ENCODE data around the gene BICRA.
"Not testable (repeated sequence)": the region's sequence is repeated elsewhere in the genome, so short reads cannot be mapped to it uniquely, and the experiment has no call there.

The BICRA gene

GRCh38 chr19:47663911-47664771 lies 55.2 kb downstream of the BICRA start:
- DNase-seq = no peak

GRCh38 chr19:47668556-47668955 lies 59.6 kb downstream of the BICRA start:
- not testable (repeated sequence) for DNase-seq

- DNase-seq = no peak
Measured at GRCh38 chr19:47670736-47671135, 61.8 kb downstream of the BICRA start.

GRCh38 chr19:47671499-47671898 lies 62.6 kb downstream of the BICRA start:
- no peak for DNase-seq

- no peak for DNase-seq
Measured at GRCh38 chr19:47673426-47673825, 64.5 kb downstream of the BICRA start.

GRCh38 chr19:47674548-47674947 lies 65.6 kb downstream of the BICRA start:
- no peak for DNase-seq

- no peak for DNase-seq
Measured at GRCh38 chr19:47675271-47675670, 66.3 kb downstream of the BICRA start.

- DNase-seq = no peak
Measured at GRCh38 chr19:47675859-47676258, 66.9 kb downstream of the BICRA start.

- no peak for DNase-seq
Measured at GRCh38 chr19:47676811-47677210, 67.9 kb downstream of the BICRA start.

- no peak for DNase-seq
Measured at GRCh38 chr19:47679251-47679900, 70.4 kb downstream of the BICRA start.

- no peak for DNase-seq
Measured at GRCh38 chr19:47679922-47680857, 71.3 kb downstream of the BICRA start.

- DNase-seq = no peak
Measured at GRCh38 chr19:47680858-47681332, 72.0 kb downstream of the BICRA start.

GRCh38 chr19:47681388-47681787 lies 72.5 kb downstream of the BICRA start:
- no peak for DNase-seq

GRCh38 chr19:47681936-47682335 lies 73.0 kb downstream of the BICRA start:
- no peak for DNase-seq

- DNase-seq = no peak
Measured at GRCh38 chr19:47682939-47683338, 74.0 kb downstream of the BICRA start.

- DNase-seq = no peak
Measured at GRCh38 chr19:47686679-47687450, 77.9 kb downstream of the BICRA start.

- DNase-seq = no peak
Measured at GRCh38 chr19:47687906-47688305, 79.0 kb downstream of the BICRA start.

- no peak for DNase-seq
Measured at GRCh38 chr19:47691090-47691489, 82.2 kb downstream of the BICRA start.

GRCh38 chr19:47691782-47692181 lies 82.8 kb downstream of the BICRA start:
- DNase-seq = no peak

GRCh38 chr19:47693489-47693888 lies 84.6 kb downstream of the BICRA start:
- DNase-seq = no peak

GRCh38 chr19:47693903-47694302 lies 85.0 kb downstream of the BICRA start:
- no peak for DNase-seq

Measured in NCI-H526 treated with DMSO at 0.1 percent for 48 hours (cell line).